BJ (cell line): ENCODE results near the gene ITPK1. TPM values are rescaled to one million over a fixed set of nuclear protein-coding genes. Genes with fewer than 3 reads are reported as not detected.

ENCODE experiments used
- CTCF ChIA-PET: fragments of 350-600 bp; formaldehyde crosslinking; extraction: SDS; loops from one replicate; lab custom pipeline; 2021; ENCODE audit warnings: antibody characterized with exemption, inconsistent platforms; lab: Yijun Ruan, JAX
- POLR2A ChIA-PET: fragments of 300-600 bp; sonication (Branson Sonifier 250); formaldehyde crosslinking; extraction: SDS; loops from one replicate; lab custom pipeline; 2021; ENCODE audit warnings: antibody characterized with exemption; lab: Charles Lee
- DNase-seq: peaks from one replicate; pipeline ENCODE4 v3.0.0-alpha.2; 2011; ENCODE audit warnings: low read depth
- H3K27me3 ChIP-seq: 2 replicates; pipeline ENCODE4 v1.6.0; 2011; ENCODE audit warnings: low read length; ENCODE audit not compliant: control insufficient read depth, insufficient read depth
- H3K36me3 ChIP-seq: 2 replicates; pipeline ENCODE4 v1.5.1; 2011; ENCODE audit warnings: low read length; ENCODE audit not compliant: control insufficient read depth, insufficient read depth
- H3K4me3 ChIP-seq: 2 replicates; pipeline ENCODE4 v1.5.1; 2011; ENCODE audit warnings: low read depth, mild to moderate bottlenecking, control low read depth, low read length
- CTCF ChIP-seq: IDR thresholded peaks from 2 replicates; pipeline ENCODE4 v1.5.1; 2011; ENCODE audit warnings: low read depth, mild to moderate bottlenecking, control low read depth, inconsistent platforms, low read length, moderate library complexity; ENCODE audit not compliant: insufficient read depth
- polyA plus RNA-seq: library from polyadenylated mRNA; depleted of rRNA; stranded (reverse); fragments of >200 nt; gene quantifications from 2 replicates; pipeline ENCODE4 v1.2.3, GENCODE V29; 2011

Gene ITPK1
- polyA plus RNA-seq, 1 experiment, result 49.0 TPM

GRCh38 chr14:93047661-93048060 is 68.1 kb downstream of the ITPK1 start:
- Histone ChIP-seq H3K36me3 (no peaks in the 10 kb centered on the region), H3K4me3 (no peak overlapping the region), H3K27me3 (no peaks in the 10 kb centered on the region)
- CTCF ChIA-PET, result interaction anchor here (1.3 kb wide), 1 partner anchor 65 kb away, joined by 3 read pairs; no protein-coding TSS in a partner anchor
- TF ChIP-seq CTCF, result no peak
- DNase-seq, result no peak
- POLR2A ChIA-PET, result no interaction called here

- H3K36me3 ChIP-seq, result no peaks in the 10 kb centered on the region
- no peak for DNase-seq
- no peak for TF ChIP-seq CTCF
- H3K4me3 ChIP-seq, result no peak overlapping the region
- ChIA-PET CTCF (interaction anchor here (1.3 kb wide), 1 partner anchor 66 kb away, joined by 3 read pairs; no protein-coding TSS in a partner anchor), POLR2A (no interaction called here)
- no peaks in the 10 kb centered on the region for H3K27me3 ChIP-seq
These were observed 68.6 kb downstream of the ITPK1 start for GRCh38 chr14:93047157-93047556.

- Histone ChIP-seq H3K36me3 (no peaks in the 10 kb centered on the region), H3K4me3 (no peak overlapping the region), H3K27me3 (no peaks in the 10 kb centered on the region)
- no peak for DNase-seq
- ChIA-PET POLR2A (no interaction called here), CTCF (interaction anchor here (1.3 kb wide), 1 partner anchor 66 kb away, joined by 3 read pairs; no protein-coding TSS in a partner anchor)
- no peak for TF ChIP-seq CTCF
These were observed 69.0 kb downstream of the ITPK1 start for GRCh38 chr14:93046705-93047050.

- no peak for TF ChIP-seq CTCF
- Histone ChIP-seq H3K4me3 (no peak overlapping the region), H3K27me3 (no peaks in the 10 kb centered on the region), H3K36me3 (no peaks in the 10 kb centered on the region)
- DNase-seq, result peak; percentile 22
- POLR2A ChIA-PET, result no interaction called here
- CTCF ChIA-PET, result interaction anchor here (0.8 to 1.3 kb wide), 3 partner anchors 14 to 67 kb away, joined by 3 to 4 read pairs (median 3); no protein-coding TSS in a partner anchor
These were observed 69.6 kb downstream of the ITPK1 start for GRCh38 chr14:93045965-93046704.

GRCh38 chr14:93045211-93045674 is 70.5 kb downstream of the ITPK1 start:
- ChIA-PET CTCF (interaction anchor here (1.1 kb wide), 1 partner anchor 13 kb away, joined by 3 read pairs; no protein-coding TSS in a partner anchor), POLR2A (no interaction called here)
- Histone ChIP-seq H3K36me3 (no peaks in the 10 kb centered on the region), H3K4me3 (no peak overlapping the region), H3K27me3 (no peaks in the 10 kb centered on the region)
- no peak for DNase-seq
- TF ChIP-seq CTCF, result no peak
